Mucosa of gallbladder (tissue), 1 donor: ENCODE measurements around the gene SLC16A13. TPM values are rescaled to one million over a fixed set of nuclear protein-coding genes. Genes with fewer than 3 reads are reported as not detected.
"Not testable (repeated sequence)": the region's sequence is repeated elsewhere in the genome, so short reads cannot be mapped to it uniquely, and the experiment has no call there.

Experiments used
- DNase-seq: peaks from one replicate; pipeline ENCODE4 v3.0.0-alpha.2; 2020; ENCODE audit warnings: low spot score
- total RNA-seq: library from RNA; stranded (reverse); gene quantifications from one replicate; pipeline ENCODE4 v1.2.1, GENCODE V29; 2021
- donor health status: DM: no; HTN: no; CAD: no.

SLC16A13 gene
- total RNA-seq = 44.4 TPM

GRCh38 chr17:7035591-7036368 lies at the start of gene SLC16A13:
SLC16A13 (plus strand) TSS chr17:7036015; CDS start chr17:7036383, 368 bp downstream.
- DNase-seq = peak; percentile 98

GRCh38 chr17:6986676-6987075 lies 49.1 kb upstream of the SLC16A13 start:
- DNase-seq = no peak

GRCh38 chr17:6989779-6990178 lies 46.0 kb upstream of the SLC16A13 start:
- DNase-seq = no peak

GRCh38 chr17:6993613-6994056 lies 42.2 kb upstream of the SLC16A13 start:
- DNase-seq = not testable (repeated sequence)

GRCh38 chr17:6994118-6994598 lies 41.7 kb upstream of the SLC16A13 start:
- DNase-seq = no peak

- no peak for DNase-seq
Measured at GRCh38 chr17:6994666-6995256, 41.1 kb upstream of the SLC16A13 start.

- DNase-seq = no peak
Measured at GRCh38 chr17:6995500-6996255, 40.1 kb upstream of the SLC16A13 start, which contains the start of gene ALOX12. ALOX12 (plus strand) TSS chr17:6996049; CDS start chr17:6996118, 69 bp downstream.

- no peak for DNase-seq
Measured at GRCh38 chr17:6996256-6997011, 39.4 kb upstream of the SLC16A13 start.

GRCh38 chr17:6997171-6997570 lies 38.6 kb upstream of the SLC16A13 start:
- DNase-seq = no peak

- no peak for DNase-seq
Measured at GRCh38 chr17:6998855-6999508, 36.8 kb upstream of the SLC16A13 start.

GRCh38 chr17:7001318-7001961 lies 34.4 kb upstream of the SLC16A13 start:
- DNase-seq = no peak

- no peak for DNase-seq
Measured at GRCh38 chr17:7002288-7003047, 33.3 kb upstream of the SLC16A13 start.

GRCh38 chr17:7003745-7004144 lies 32.1 kb upstream of the SLC16A13 start:
- DNase-seq = no peak

- no peak for DNase-seq
Measured at GRCh38 chr17:7004398-7005253, 31.2 kb upstream of the SLC16A13 start.

- no peak for DNase-seq
Measured at GRCh38 chr17:7005716-7006115, 30.1 kb upstream of the SLC16A13 start.

- DNase-seq = no peak
Measured at GRCh38 chr17:7007143-7007542, 28.7 kb upstream of the SLC16A13 start.

- DNase-seq = no peak
Measured at GRCh38 chr17:7010523-7010922, 25.3 kb upstream of the SLC16A13 start.

- no peak for DNase-seq
Measured at GRCh38 chr17:7011415-7011814, 24.4 kb upstream of the SLC16A13 start.

- no peak for DNase-seq
Measured at GRCh38 chr17:7011942-7012254, 23.9 kb upstream of the SLC16A13 start.
